ENCODE data around the gene TBC1D20. TPM values are rescaled to one million over a fixed set of nuclear protein-coding genes. Genes with fewer than 3 reads are reported as not detected.

TBC1D20 gene
- total RNA-seq, 4 donors from 2014 or later, result 34.9 to 47.7 (median 41.7) TPM

- no peaks in the 10 kb centered on the region for H3K27me3 ChIP-seq
- no peak for DNase-seq (ENCODE audit: extremely low spot score)
- 94% methylated on average over 5 of the region's 5 CpGs for WGBS
- H3K36me3 ChIP-seq, result peaks cover 68 to 94% (median 90%) of the 10 kb centered on the region in 4 donors
- peaks cover 0 to 12% (median 4%) of the 10 kb centered on the region in 4 donors for H3K4me1 ChIP-seq
- no peak overlapping the region for H3K4me3 ChIP-seq
- H3K9me3 ChIP-seq, result no peaks in the 10 kb centered on the region
- intact Hi-C loops (cut with DNase I), result no loop called here
- TF ChIP-seq POLR2AphosphoS5 (IDR thresholded peaks at IDR 0.05), result no peak
- TF ChIP-seq POLR2A (IDR thresholded peaks at IDR 0.05; ENCODE audit: low read depth), result no peak
- H3K27ac ChIP-seq (replicated peaks in 1 of 4), result no peak overlapping the region
These were observed 25.9 kb downstream of the TBC1D20 start for GRCh38 chr20:436476-436875.

GRCh38 chr20:435558-435957 is 26.8 kb downstream of the TBC1D20 start:
- H3K4me1 ChIP-seq, result peaks cover 0 to 12% (median 7%) of the 10 kb centered on the region in 4 donors
- intact Hi-C loops (cut with DNase I), result no loop called here
- H3K4me3 ChIP-seq, result no peak overlapping the region
- H3K36me3 ChIP-seq, result peaks cover 65 to 94% (median 90%) of the 10 kb centered on the region in 4 donors
- no peak overlapping the region for H3K27ac ChIP-seq (replicated peaks in 1 of 4)
- H3K27me3 ChIP-seq, result no peaks in the 10 kb centered on the region
- no peaks in the 10 kb centered on the region for H3K9me3 ChIP-seq
- DNase-seq (ENCODE audit: extremely low spot score), result no peak
- WGBS, result 72% methylated on average over 7 of the region's 7 CpGs
- TF ChIP-seq, protein P1, sequence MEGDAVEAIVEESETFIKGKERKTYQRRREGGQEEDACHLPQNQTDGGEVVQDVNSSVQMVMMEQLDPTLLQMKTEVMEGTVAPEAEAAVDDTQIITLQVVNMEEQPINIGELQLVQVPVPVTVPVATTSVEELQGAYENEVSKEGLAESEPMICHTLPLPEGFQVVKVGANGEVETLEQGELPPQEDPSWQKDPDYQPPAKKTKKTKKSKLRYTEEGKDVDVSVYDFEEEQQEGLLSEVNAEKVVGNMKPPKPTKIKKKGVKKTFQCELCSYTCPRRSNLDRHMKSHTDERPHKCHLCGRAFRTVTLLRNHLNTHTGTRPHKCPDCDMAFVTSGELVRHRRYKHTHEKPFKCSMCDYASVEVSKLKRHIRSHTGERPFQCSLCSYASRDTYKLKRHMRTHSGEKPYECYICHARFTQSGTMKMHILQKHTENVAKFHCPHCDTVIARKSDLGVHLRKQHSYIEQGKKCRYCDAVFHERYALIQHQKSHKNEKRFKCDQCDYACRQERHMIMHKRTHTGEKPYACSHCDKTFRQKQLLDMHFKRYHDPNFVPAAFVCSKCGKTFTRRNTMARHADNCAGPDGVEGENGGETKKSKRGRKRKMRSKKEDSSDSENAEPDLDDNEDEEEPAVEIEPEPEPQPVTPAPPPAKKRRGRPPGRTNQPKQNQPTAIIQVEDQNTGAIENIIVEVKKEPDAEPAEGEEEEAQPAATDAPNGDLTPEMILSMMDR (IDR thresholded peaks at IDR 0.05), result no peak
- TF ChIP-seq EP300 (IDR thresholded peaks at IDR 0.05) (no peak), POLR2AphosphoS5 (IDR thresholded peaks at IDR 0.05) (no peak), POLR2A (IDR thresholded peaks at IDR 0.05; ENCODE audit: low read depth) (no peak)

DNA sequence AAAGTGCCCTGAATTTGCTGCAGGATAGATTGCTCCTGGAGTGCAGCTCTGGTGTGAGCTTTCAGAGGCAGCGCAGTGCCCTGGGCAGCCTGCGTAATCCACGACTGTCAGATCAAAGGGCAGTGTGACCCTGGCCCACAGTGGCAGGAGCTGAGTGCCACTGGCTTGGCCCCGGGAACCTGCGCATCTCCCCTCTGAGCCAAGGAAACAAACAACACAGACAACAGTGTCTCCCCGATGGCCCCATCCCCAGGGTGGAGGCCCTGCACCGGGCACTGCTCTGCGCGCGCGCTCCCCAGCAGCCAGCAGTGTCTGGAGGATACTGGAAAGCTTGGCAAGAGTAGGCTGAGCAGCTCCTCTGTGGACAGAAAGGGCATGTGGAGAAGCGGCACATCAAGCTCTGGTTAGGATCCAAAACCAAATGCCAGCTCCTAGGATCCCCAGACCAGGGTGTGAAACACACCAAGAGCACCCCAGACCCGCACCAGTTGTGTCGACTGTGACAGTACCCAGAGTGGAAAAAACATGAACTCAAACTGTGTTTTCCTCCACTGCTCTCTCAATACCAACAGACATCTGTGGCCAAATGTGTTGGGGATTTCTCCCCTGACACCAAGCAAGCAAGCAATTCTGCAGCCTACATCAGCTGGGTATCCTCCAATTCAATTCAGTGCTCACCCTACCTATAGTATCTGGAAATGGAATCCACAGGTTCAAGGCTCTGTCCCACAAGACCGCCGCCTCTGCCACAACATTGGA is 27.5 kb downstream of the TBC1D20 start:
- Histone ChIP-seq H3K36me3 (peaks cover 62 to 94% (median 90%) of the 10 kb centered on the region in 4 donors), H3K27ac (replicated peaks in 1 of 4) (no peak overlapping the region), H3K27me3 (no peaks in the 10 kb centered on the region), H3K9me3 (no peaks in the 10 kb centered on the region), H3K4me1 (peaks cover 0 to 12% (median 7%) of the 10 kb centered on the region in 4 donors), H3K4me3 (no peak overlapping the region)
- no peak for DNase-seq (ENCODE audit: extremely low spot score)
- TF ChIP-seq, protein P1 (IDR thresholded peaks at IDR 0.05), result no peak
- TF ChIP-seq EP300 (IDR thresholded peaks at IDR 0.05), result no peak
- TF ChIP-seq POLR2A (IDR thresholded peaks at IDR 0.05; ENCODE audit: low read depth), result no peak
- no peak for TF ChIP-seq POLR2AphosphoS5 (IDR thresholded peaks at IDR 0.05)
- intact Hi-C loops (cut with DNase I), result no loop called here
- WGBS, result 91% methylated on average over 10 of the region's 16 CpGs

- no peak overlapping the region for H3K4me3 ChIP-seq
- no peak for TF ChIP-seq EP300 (IDR thresholded peaks at IDR 0.05)
- H3K27ac ChIP-seq (replicated peaks in 1 of 4), result no peak overlapping the region
- no peak for DNase-seq (ENCODE audit: extremely low spot score)
- no peaks in the 10 kb centered on the region for H3K9me3 ChIP-seq
- WGBS, result 76% methylated on average over 11 of the region's 11 CpGs
- peaks cover 0 to 12% (median 7%) of the 10 kb centered on the region in 4 donors for H3K4me1 ChIP-seq
- intact Hi-C loops (cut with DNase I), result no loop called here
- H3K36me3 ChIP-seq, result peaks cover 56 to 94% (median 90%) of the 10 kb centered on the region in 4 donors
- H3K27me3 ChIP-seq, result no peaks in the 10 kb centered on the region
These were observed 28.1 kb downstream of the TBC1D20 start for GRCh38 chr20:434221-434620.

- 68% methylated on average over 12 of the region's 12 CpGs for WGBS
- no peak overlapping the region for H3K27ac ChIP-seq (replicated peaks in 1 of 4)
- H3K27me3 ChIP-seq, result no peaks in the 10 kb centered on the region
- intact Hi-C loops (cut with DNase I), result no loop called here
- H3K4me3 ChIP-seq, result no peak overlapping the region
- no peaks in the 10 kb centered on the region for H3K9me3 ChIP-seq
- peaks cover 48 to 94% (median 90%) of the 10 kb centered on the region in 4 donors for H3K36me3 ChIP-seq
- peaks cover 0 to 10% (median 5%) of the 10 kb centered on the region in 4 donors for H3K4me1 ChIP-seq
- no peak for DNase-seq (ENCODE audit: extremely low spot score)
- TF ChIP-seq POLR2AphosphoS5 (IDR thresholded peaks at IDR 0.05) (no peak), EP300 (IDR thresholded peaks at IDR 0.05) (no peak), POLR2A (IDR thresholded peaks at IDR 0.05; ENCODE audit: low read depth) (no peak)
- TF ChIP-seq, protein P1 (IDR thresholded peaks at IDR 0.05), result no peak
These were observed 28.9 kb downstream of the TBC1D20 start for GRCh38 chr20:433300-433975.
